HepG2 (cell line): ENCODE data around the gene FGF4. TPM values are rescaled to one million over a fixed set of nuclear protein-coding genes. Genes with fewer than 3 reads are reported as not detected.

Experiments
- ATAC-seq: fragments of 200-7000 bp; cut with Tn5 transposase; 3 replicates; pipeline ENCODE4 v1.9.1; 2020; ENCODE audit warnings: mild to moderate bottlenecking, moderate library complexity
- BruUV-seq: library from RNA; stranded (reverse); fragments of 400-500 nt; replicated peaks from 2 replicates; lab custom pipeline; 2021; lab: Mats Ljungman, UMichigan
- CTCF ChIA-PET: fragments of 300-600 bp; formaldehyde crosslinking; extraction: SDS; loops from one replicate; lab custom pipeline; 2021; ENCODE audit warnings: low total read pairs, inconsistent platforms, low intra/inter-chr PET ratio; lab: Yijun Ruan, JAX
- POLR2A ChIA-PET: fragments of 350-600 bp; sonication (Branson Sonifier 250); formaldehyde crosslinking; loops from one replicate; lab custom pipeline; 2020; ENCODE audit warnings: antibody characterized with exemption, inconsistent platforms; lab: Yijun Ruan, JAX
- DNase-seq: peaks from one replicate; pipeline ENCODE4 v3.0.0-alpha.2; 2015; ENCODE audit warnings: low spot score
- FAIRE-seq: peaks from 3 replicates; lab custom pipeline; 2011; peaks lifted over from hg19 to GRCh38; lab: Jason Lieb, UNC
- H2AFZ ChIP-seq: one replicate; pipeline ENCODE4 v1.6.1; 2011; ENCODE audit warnings: low read length, inconsistent platforms
- H3K27ac ChIP-seq: fragments of 300-600 bp; 3 replicates; pipeline ENCODE4 v1.8.0; 2011; ENCODE audit warnings: mixed run types, mild to moderate bottlenecking, mixed read lengths, low read length, inconsistent platforms; ENCODE audit not compliant: insufficient read depth; ENCODE audit errors: extremely low read length
- H3K27me3 ChIP-seq, 2 experiments: fragments of 200-600 bp in 1 of 2; 2 replicates in 1 of 2; 3 replicates in 1 of 2; pipeline versions ENCODE4 v1.6.0 to v1.8.0; 2011; ENCODE audit warnings: low read length in 2 of 2, mild to moderate bottlenecking in 2 of 2, moderate library complexity in 2 of 2, inconsistent platforms in 1 of 2; ENCODE audit not compliant: insufficient read depth in 2 of 2, control insufficient read depth in 1 of 2
- H3K36me3 ChIP-seq, 2 experiments: fragments of 200-600 bp in 1 of 2; replicated peaks in 1 of 2; 2 replicates in 1 of 2; 3 replicates in 1 of 2; pipeline versions ENCODE4 v1.5.1 to v1.8.0; 2011; ENCODE audit warnings: low read length in 2 of 2, inconsistent platforms in 1 of 2; ENCODE audit not compliant: insufficient read depth in 2 of 2, control insufficient read depth in 1 of 2
- H3K4me1 ChIP-seq: 2 replicates; pipeline ENCODE4 v1.5.1; 2012; ENCODE audit warnings: low read length, inconsistent platforms; ENCODE audit not compliant: insufficient read depth
- H3K4me2 ChIP-seq: 2 replicates; pipeline ENCODE4 v1.6.0; 2011; ENCODE audit warnings: low read depth, low read length, inconsistent platforms
- H3K4me3 ChIP-seq, 3 experiments: fragments of 200-600 bp in 1 of 3; sonication (generic), shearing (Covaris generic) in 1 of 3; replicated peaks in 1 of 3; 2 replicates each; pipeline ENCODE4 v1.5.1; 2011 to 2016; ENCODE audit warnings: low read length in 3 of 3, inconsistent platforms in 2 of 3, low read depth in 2 of 3, mild to moderate bottlenecking in 2 of 3, control low read depth in 1 of 3, mixed read lengths in 1 of 3; ENCODE audit not compliant: insufficient read depth in 1 of 3
- H3K79me2 ChIP-seq: one replicate; pipeline ENCODE4 v1.6.1; 2011; ENCODE audit warnings: low read length, inconsistent platforms; ENCODE audit not compliant: insufficient read depth
- H3K9ac ChIP-seq: 2 replicates; pipeline ENCODE4 v1.6.0; 2011; ENCODE audit warnings: mild to moderate bottlenecking, low read depth, low read length, inconsistent platforms; ENCODE audit not compliant: insufficient read depth
- H3K9me3 ChIP-seq: 2 replicates; pipeline ENCODE4 v1.5.1; 2012; ENCODE audit warnings: mild to moderate bottlenecking, low read length
- H4K20me1 ChIP-seq: 2 replicates; pipeline ENCODE4 v1.6.0; 2011; ENCODE audit warnings: inconsistent platforms, mild to moderate bottlenecking, low read length, moderate library complexity; ENCODE audit not compliant: insufficient read depth
- BCL6 ChIP-seq: IDR thresholded peaks from 2 replicates; pipeline ENCODE4 v1.6.1; 2016; ENCODE audit warnings: missing genetic modification reagents, missing compliant biosample characterization
- DR1 ChIP-seq: sonication (generic); formaldehyde crosslinking; IDR thresholded peaks from 2 replicates; pipeline ENCODE4 v1.8.0; 2021; ENCODE audit warnings: mild to moderate bottlenecking, missing genetic modification reagents, inconsistent platforms
- HIC2 ChIP-seq: sonication (generic); formaldehyde crosslinking; IDR thresholded peaks from 2 replicates; pipeline ENCODE4 v1.9.0; 2022; ENCODE audit warnings: low read depth, missing genetic modification reagents
- JUNB ChIP-seq: sonication (generic); formaldehyde crosslinking; IDR thresholded peaks from 2 replicates; pipeline ENCODE4 v1.8.0; 2022; ENCODE audit warnings: missing genetic modification reagents, mild to moderate bottlenecking, borderline replicate concordance
- NR2F6 ChIP-seq, 2 experiments: IDR thresholded peaks; 2 replicates each; pipeline ENCODE4 v1.6.1; 2016; ENCODE audit warnings: antibody characterized with exemption in 1 of 2, mild to moderate bottlenecking in 1 of 2
- RFX3 ChIP-seq: IDR thresholded peaks from 2 replicates; pipeline ENCODE4 v1.6.1; 2016; ENCODE audit warnings: missing biosample characterization, missing genetic modification reagents
- SP1 ChIP-seq, 2 experiments: fragments of 450-650 bp in 1 of 2; sonication (generic) in 1 of 2; formaldehyde crosslinking in 1 of 2; IDR thresholded peaks; 2 replicates each; pipeline versions ENCODE4 v1.4.0 to v1.6.1; 2016 to 2020; ENCODE audit warnings: missing genetic modification reagents in 1 of 2
- TSC22D2 ChIP-seq: sonication (generic); formaldehyde crosslinking; IDR thresholded peaks from 2 replicates; pipeline ENCODE4 v1.5.1; 2020; ENCODE audit warnings: missing genetic modification reagents, mild to moderate bottlenecking, borderline replicate concordance
- ZBTB25 ChIP-seq: IDR thresholded peaks from 2 replicates; pipeline ENCODE4 v1.6.1; 2018; ENCODE audit warnings: missing genetic modification reagents
- ZFYVE20 ChIP-seq: sonication (generic); formaldehyde crosslinking; IDR thresholded peaks from 2 replicates; pipeline ENCODE4 v1.8.0; 2023; ENCODE audit warnings: low read depth, mild to moderate bottlenecking, moderate library complexity, missing genetic modification reagents, borderline replicate concordance
- ZNF225 ChIP-seq: sonication (generic); formaldehyde crosslinking; IDR thresholded peaks from 2 replicates; pipeline ENCODE4 v1.4.0; 2020; ENCODE audit warnings: mild to moderate bottlenecking, missing genetic modification reagents
- ZNF263 ChIP-seq: sonication (generic); formaldehyde crosslinking; IDR thresholded peaks from 2 replicates; pipeline ENCODE4 v1.4.0; 2020; ENCODE audit warnings: missing genetic modification reagents
- ZNF484 ChIP-seq: sonication (generic); formaldehyde crosslinking; IDR thresholded peaks from 2 replicates; pipeline ENCODE4 v1.5.1; 2020; ENCODE audit warnings: mild to moderate bottlenecking, low read depth, missing genetic modification reagents, borderline replicate concordance
- ZNF547 ChIP-seq: sonication (generic); formaldehyde crosslinking; IDR thresholded peaks from 2 replicates; pipeline ENCODE4 v1.5.1; 2020; ENCODE audit warnings: mild to moderate bottlenecking, missing genetic modification reagents
- ZNF770 ChIP-seq: sonication (generic); formaldehyde crosslinking; IDR thresholded peaks from 2 replicates; pipeline ENCODE4 v1.5.0; 2020; ENCODE audit warnings: mild to moderate bottlenecking, missing genetic modification reagents
- WGBS: methylation state at CpG from one replicate; pipeline ENCODE4 v1.1.6; 2017; ENCODE audit warnings: low lambda C conversion rate; 5-methylcytosine and 5-hydroxymethylcytosine counted together
- in situ Hi-C: cut with HindIII; loops from 2 replicates; pipeline ENCODE4 v1.10.0; 2017; ENCODE audit warnings: low pct_unique_long_range_greater_than_20kb; ENCODE audit not compliant: extremely low pct_ligation_motif_present
- intact Hi-C: fragments of 100-400 bp; cut with micrococcal nuclease; formaldehyde crosslinking; loops from one replicate; pipeline ENCODE4 v1.10.0; 2022; ENCODE audit not compliant: unreplicated experiment
- polyA plus RNA-seq, 8 experiments: library from polyadenylated mRNA; depleted of rRNA in 3 of 8; stranded (reverse) in 7 of 8; unstranded in 1 of 8; fragments of >200 nt; fragmentation: Illumina TruSeq in 4 of 8; extraction: Trizol in 4 of 8; gene quantifications; 2 replicates each; pipeline versions ENCODE4 v1.2.1 to v1.2.3, GENCODE V29; 2011 to 2016; ENCODE audit warnings: low read depth in 4 of 8, missing spikeins in 1 of 8, mixed read lengths in 1 of 8; ENCODE audit not compliant: insufficient read depth in 1 of 8
- total RNA-seq, 5 experiments: library from RNA; depleted of rRNA; stranded (reverse); fragments of >200 nt; fragmentation: Illumina TruSeq; extraction: Trizol; gene quantifications; 2 replicates each; pipeline ENCODE4 v1.2.3, GENCODE V29; 2016; ENCODE audit warnings: low read depth in 1 of 5
- TF ChIP-seq, protein P1 (sequence below): sonication (generic); formaldehyde crosslinking; IDR thresholded peaks from 2 replicates; pipeline ENCODE4 v1.9.0; 2021; ENCODE audit warnings: missing genetic modification reagents, borderline replicate concordance
- TF ChIP-seq, protein P2 (sequence below): sonication (generic); formaldehyde crosslinking; IDR thresholded peaks from 2 replicates; pipeline ENCODE4 v1.5.0; 2020; ENCODE audit warnings: missing genetic modification reagents, mild to moderate bottlenecking, borderline replicate concordance

Gene FGF4
- total and polyA plus RNA-seq, 2 of the 13 experiments (the other 11 are each of a cell fraction or from before 2014, with no cell fraction given): not detected

DNA sequence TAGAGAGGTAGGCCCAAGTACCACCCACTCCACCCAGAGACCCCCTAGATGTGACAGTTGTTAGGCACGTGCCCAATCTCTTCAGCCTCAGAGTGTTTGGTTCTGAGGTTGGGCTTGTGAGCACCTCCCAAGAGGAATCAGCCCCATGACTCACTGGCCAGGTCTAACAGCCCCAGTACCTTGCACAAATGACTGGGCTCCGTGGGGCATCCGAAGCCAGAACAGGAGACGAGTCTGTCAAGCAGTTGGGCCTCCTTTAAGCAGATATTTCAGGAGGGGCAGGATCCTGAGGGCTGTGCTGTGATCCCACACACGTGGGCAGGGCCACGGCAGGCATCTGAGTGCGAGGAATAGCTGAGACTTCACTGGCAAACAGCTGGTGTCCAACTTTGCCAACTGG lies 42.2 kb downstream of the FGF4 start:
- WGBS: 17% methylated on average over 7 of the region's 7 CpGs
- no peaks in the 10 kb centered on the region for H3K79me2 ChIP-seq
- ATAC-seq (no peak), FAIRE-seq (no peak), DNase-seq (no peak)
- POLR2A ChIA-PET: no interaction called here
- peaks cover 11% of the 10 kb centered on the region; the same call in 1 of the 2 replicates for H3K9me3 ChIP-seq
- no peak overlapping the region for H3K4me2 ChIP-seq
- H3K9ac ChIP-seq: no peak overlapping the region
- H3K4me1 ChIP-seq: no peaks in the 10 kb centered on the region
- no peaks in the 10 kb centered on the region for H3K36me3 ChIP-seq
- H3K27me3 ChIP-seq: peaks cover 2 to 36% of the 10 kb centered on the region in 2 experiments; a peak in 4 of 5 replicates
- H2AFZ ChIP-seq: no peak overlapping the region
- in situ Hi-C loops (no loop called here), intact Hi-C loops (no loop called here)
- TF ChIP-seq NR2F6 (IDR thresholded peaks at IDR 0.05): no peak
- TF ChIP-seq NR2F6 (CRISPR knock-in tag; IDR thresholded peaks at IDR 0.05): no peak
- no peak for TF ChIP-seq ZFYVE20 (CRISPR knock-in tag)
- TF ChIP-seq HIC2: no peak
- no peak for TF ChIP-seq RFX3 (CRISPR knock-in tag)
- TF ChIP-seq JUNB (CRISPR knock-in tag): no peak
- TF ChIP-seq ZNF484 (CRISPR knock-in tag): no peak
- TF ChIP-seq, protein P1, sequence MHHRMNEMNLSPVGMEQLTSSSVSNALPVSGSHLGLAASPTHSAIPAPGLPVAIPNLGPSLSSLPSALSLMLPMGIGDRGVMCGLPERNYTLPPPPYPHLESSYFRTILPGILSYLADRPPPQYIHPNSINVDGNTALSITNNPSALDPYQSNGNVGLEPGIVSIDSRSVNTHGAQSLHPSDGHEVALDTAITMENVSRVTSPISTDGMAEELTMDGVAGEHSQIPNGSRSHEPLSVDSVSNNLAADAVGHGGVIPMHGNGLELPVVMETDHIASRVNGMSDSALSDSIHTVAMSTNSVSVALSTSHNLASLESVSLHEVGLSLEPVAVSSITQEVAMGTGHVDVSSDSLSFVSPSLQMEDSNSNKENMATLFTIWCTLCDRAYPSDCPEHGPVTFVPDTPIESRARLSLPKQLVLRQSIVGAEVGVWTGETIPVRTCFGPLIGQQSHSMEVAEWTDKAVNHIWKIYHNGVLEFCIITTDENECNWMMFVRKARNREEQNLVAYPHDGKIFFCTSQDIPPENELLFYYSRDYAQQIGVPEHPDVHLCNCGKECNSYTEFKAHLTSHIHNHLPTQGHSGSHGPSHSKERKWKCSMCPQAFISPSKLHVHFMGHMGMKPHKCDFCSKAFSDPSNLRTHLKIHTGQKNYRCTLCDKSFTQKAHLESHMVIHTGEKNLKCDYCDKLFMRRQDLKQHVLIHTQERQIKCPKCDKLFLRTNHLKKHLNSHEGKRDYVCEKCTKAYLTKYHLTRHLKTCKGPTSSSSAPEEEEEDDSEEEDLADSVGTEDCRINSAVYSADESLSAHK (CRISPR knock-in tag): no peak
- TF ChIP-seq ZBTB25 (CRISPR knock-in tag): no peak
- no peak for TF ChIP-seq ZNF225 (CRISPR knock-in tag)
- TF ChIP-seq TSC22D2 (CRISPR knock-in tag): no peak
- no peak for TF ChIP-seq ZNF770 (CRISPR knock-in tag)
- TF ChIP-seq SP1 (IDR thresholded peaks at IDR 0.05): no peak
- no peak for TF ChIP-seq SP1 (CRISPR knock-in tag; IDR thresholded peaks at IDR 0.05)
- no peak for TF ChIP-seq BCL6
- no peak for TF ChIP-seq DR1 (CRISPR knock-in tag)
- TF ChIP-seq ZNF547 (CRISPR knock-in tag): no peak
- TF ChIP-seq, protein P2, sequence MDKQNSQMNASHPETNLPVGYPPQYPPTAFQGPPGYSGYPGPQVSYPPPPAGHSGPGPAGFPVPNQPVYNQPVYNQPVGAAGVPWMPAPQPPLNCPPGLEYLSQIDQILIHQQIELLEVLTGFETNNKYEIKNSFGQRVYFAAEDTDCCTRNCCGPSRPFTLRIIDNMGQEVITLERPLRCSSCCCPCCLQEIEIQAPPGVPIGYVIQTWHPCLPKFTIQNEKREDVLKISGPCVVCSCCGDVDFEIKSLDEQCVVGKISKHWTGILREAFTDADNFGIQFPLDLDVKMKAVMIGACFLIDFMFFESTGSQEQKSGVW (CRISPR knock-in tag): no peak
- TF ChIP-seq ZNF263: no peak
- no peak overlapping the region for H3K4me3 ChIP-seq
- H3K27ac ChIP-seq: no peak overlapping the region
- CTCF ChIA-PET: no interaction called here
- BruUV-seq: no TSS peak
- no peaks in the 10 kb centered on the region for H4K20me1 ChIP-seq
